GM15510 (cell line): ENCODE measurements around the gene GMIP.

Source experiments
- POLR2A ChIP-seq: IDR thresholded peaks from 3 replicates; pipeline ENCODE4 v1.6.1; 2011; ENCODE audit warnings: borderline replicate concordance; ENCODE audit not compliant: insufficient read length; ENCODE audit errors: extremely low read depth

GMIP gene

DNA sequence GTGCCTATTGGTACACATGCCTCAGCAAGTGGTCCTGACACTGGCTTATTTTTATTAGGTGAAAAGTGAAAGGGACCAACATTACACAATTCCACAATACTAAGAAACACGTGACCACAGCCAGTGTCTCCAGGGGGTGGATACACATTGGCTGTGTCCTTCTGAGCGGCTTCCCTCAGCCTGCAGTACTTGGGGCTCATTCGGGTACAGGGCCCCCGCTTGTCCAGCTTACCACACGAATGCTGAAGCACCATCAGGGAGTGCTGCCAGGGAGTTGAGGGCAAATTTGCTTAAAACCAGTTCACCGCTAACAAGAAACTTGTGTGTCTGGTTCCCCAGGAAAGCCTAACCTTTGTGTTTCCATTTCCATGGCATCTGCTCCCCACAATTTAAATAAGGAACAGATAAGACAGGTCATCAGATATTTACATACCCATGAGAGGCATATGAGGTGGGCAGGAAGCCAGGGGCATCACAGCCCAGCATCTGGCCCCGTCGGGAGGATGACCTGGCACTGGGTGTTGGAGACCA, 48.2 kb downstream of the GMIP start:
- TF ChIP-seq POLR2A: no peak

DNA sequence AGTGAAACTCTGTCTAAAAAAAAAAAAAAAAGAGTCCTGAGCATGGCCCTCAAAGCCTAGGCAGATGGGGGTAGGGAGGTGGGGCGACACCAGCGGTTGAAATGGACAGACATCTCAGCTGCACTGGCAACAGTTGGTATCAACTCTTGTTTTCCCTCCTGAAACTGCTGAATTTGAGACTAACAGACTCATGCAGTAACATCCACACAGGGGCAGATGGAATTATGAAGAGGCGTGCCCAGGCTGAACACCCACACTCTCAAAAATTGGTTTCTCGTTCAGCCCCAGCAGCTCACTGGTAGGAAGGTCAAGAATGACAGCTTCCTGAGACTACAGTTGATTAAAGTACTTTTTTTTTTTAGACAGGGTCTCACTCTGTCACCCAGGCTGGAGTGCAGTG, 49.1 kb downstream of the GMIP start:
- TF ChIP-seq POLR2A: no peak

DNA sequence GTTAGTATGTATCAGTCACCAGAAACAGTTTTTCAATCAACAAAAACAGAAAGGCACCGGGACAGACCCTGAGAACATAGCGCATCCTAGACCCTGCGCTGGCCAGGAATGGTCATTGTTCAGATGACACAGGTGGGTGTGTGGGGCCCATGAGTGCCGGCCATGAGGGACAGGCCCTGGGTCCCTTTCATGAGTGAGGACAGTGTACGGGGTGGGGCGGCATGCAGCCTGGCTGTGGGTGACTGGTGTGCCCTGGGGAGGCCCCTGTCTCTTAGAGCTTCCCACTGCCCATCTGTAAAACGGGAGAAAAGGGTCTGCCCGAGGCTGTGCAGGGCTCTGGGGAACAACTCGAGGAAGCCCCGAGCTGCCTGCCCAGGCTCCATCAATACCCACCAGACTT, 50.8 kb downstream of the GMIP start:
- no peak for TF ChIP-seq POLR2A

DNA sequence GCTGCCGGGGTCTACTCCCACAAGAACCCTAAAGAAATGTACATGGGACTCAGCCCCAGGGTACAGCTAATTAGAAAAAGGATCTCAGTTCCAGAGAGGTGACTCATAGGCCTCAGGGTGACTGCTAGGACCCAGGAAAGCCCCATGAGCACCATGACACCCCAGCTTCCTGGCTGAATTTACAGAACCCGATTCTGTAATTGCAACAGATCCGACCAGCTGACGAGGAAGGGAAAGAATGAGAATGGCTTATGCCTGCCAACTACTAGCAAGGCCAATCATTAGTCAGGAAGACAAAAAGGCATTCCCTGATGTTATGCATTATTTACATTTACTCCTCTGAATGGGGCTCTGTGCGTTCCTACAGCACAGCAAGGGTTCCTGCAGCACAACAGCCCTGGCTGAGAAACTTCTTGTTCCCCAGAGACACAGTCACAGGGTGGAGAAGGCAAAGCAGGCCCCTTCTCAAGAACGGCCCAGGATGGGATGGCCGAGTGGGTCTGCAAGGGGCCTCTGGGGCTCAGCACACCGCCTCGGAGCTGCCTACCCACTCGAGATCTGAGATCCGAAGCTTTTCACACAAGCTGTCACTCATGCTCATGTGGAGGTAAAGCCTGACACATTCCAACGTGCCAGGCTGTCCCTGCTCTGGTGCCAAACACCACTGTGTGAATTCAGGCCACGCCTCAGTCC, 52.2 kb downstream of the GMIP start:
- TF ChIP-seq POLR2A: no peak

GRCh38 chr19:19588546-19588945, 54.9 kb downstream of the GMIP start:
- no peak for TF ChIP-seq POLR2A

DNA sequence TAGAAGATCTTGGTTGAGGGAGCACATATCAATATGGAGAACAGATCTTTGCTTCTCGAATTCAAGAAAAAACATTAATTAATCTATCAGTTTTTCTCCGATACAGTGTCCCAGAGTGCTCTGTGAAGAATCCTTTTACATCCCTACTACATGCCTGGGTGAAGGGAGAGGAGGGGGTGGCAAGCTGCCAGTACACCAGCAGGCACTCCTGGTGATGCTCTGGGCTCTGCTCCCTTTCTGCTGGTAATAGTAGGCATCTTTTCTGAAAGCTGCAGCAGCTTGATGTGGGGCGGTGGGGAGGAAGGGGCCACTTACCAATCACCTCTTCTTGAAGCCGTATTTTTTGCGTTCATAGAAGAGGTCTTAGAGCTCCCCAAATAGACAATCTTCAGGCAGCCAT, 55.7 kb downstream of the GMIP start:
- no peak for TF ChIP-seq POLR2A

GRCh38 chr19:19584356-19584755, 59.1 kb downstream of the GMIP start:
- TF ChIP-seq POLR2A: no peak

- TF ChIP-seq POLR2A: no peak
Measured at GRCh38 chr19:19582471-19582870, 61.0 kb downstream of the GMIP start.

- no peak for TF ChIP-seq POLR2A
Measured at GRCh38 chr19:19581391-19581790, 62.1 kb downstream of the GMIP start.

DNA sequence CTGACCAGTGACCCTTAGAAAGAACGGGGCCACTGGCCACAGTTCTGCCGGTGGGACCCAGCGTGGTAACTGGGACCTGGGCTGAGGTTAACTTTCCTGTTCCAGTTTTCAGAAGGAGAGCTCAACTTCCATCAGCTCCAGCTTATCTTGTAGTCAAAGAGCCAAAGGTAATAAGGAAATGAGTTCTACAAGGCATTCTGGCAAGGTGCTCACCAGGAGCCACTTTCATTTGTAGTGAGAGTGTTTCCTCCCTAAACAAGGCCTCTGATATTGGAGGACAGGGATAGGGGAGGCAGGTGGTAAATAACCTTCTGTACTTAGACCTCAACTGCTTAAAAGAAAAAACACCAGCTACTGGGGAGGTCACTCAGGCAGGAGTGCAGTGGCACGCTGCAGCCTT, 63.0 kb downstream of the GMIP start:
- no peak for TF ChIP-seq POLR2A

GRCh38 chr19:19579533-19580361, 63.7 kb downstream of the GMIP start:
- no peak for TF ChIP-seq POLR2A
